HG02885 (cell line): ENCODE data around the gene CTTNBP2.

Experiments
- ATAC-seq: cut with Tn5 transposase; IDR thresholded peaks from one replicate; pipeline ENCODE4 v1.9.1; 2021; ENCODE audit warnings: mild to moderate bottlenecking; ENCODE audit not compliant: unreplicated experiment, poor library complexity

The CTTNBP2 gene

GRCh38 chr7:117667456-117667855 is 205.8 kb downstream of the CTTNBP2 start:
- ATAC-seq, result no peak

- ATAC-seq, result no peak
Observed at GRCh38 chr7:117666689-117667088, 206.6 kb downstream of the CTTNBP2 start.

GRCh38 chr7:117666031-117666430 is 207.2 kb downstream of the CTTNBP2 start:
- ATAC-seq, result no peak

GRCh38 chr7:117665368-117665767 is 207.9 kb downstream of the CTTNBP2 start:
- ATAC-seq, result no peak

GRCh38 chr7:117664047-117664446 is 209.2 kb downstream of the CTTNBP2 start:
- ATAC-seq, result no peak

- ATAC-seq, result no peak
Observed at GRCh38 chr7:117661328-117661727, 211.9 kb downstream of the CTTNBP2 start.
